ENCODE data around the gene HBZ. TPM values are rescaled to one million over a fixed set of nuclear protein-coding genes. Genes with fewer than 3 reads are reported as not detected.

Gene HBZ
- total RNA-seq (2014; rRNA removed; shearing (Covaris generic)) (not detected in 2 replicates), total RNA-seq (2022) (not detected in 2 replicates), Bru-seq, nascent RNA (percentile 15 among the genes with signal in this experiment), BruChase-seq, experiment 1, labeled RNA remaining after a 6-hour chase (not detected), BruChase-seq, experiment 2, labeled RNA remaining after a 2-hour chase (not detected)
- long read RNA-seq = 0 reads

DNA sequence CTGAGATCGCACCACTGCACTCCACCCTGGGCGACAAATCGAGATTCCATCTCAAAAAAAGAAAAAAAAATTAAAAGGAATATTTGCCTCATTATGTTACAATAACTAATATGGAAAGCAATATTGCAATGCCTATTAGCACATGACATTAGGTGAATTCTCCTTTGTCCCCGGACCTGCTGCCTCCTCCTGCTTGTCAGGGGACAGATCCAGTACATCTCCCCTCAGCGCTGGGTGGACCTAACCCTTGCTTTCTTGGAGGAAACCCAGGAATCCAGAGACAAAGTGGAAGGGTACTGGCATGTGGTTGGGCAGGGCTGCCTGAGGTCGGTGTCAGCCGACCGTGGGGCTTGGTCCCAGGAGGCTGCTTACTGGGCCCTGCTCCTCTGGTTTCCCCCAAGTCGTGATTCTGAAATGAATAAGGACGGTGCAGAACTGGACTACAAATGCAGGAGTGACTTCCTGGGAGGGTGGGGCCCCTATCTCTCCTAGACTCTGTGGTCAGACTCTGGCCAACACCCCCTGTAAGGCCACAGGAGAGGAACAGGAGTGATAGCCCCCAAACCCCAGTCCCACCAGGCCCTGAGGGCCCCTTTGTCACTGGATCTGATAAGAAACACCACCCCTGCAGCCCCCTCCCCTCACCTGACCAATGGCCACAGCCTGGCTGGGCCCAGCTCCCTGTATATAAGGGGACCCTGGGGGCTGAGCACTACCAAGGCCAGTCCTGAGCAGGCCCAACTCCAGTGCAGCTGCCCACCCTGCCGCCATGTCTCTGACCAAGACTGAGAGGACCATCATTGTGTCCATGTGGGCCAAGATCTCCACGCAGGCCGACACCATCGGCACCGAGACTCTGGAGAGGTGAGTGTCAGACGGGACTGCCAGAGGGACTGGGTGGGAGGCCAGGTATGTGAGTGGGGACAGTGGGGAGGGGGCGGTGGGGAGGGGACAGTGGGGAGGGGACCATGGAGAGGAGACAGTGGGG, at the start of gene HBZ:
Gene HBZ (plus strand): TSS at position 504 of the 988 bp plus-strand sequence. CDS start 266 bp downstream, at position 770.
- no TSS peak for BruUV-seq (replicated peaks)
- POLR2A ChIA-PET = no interaction called here
- H3K4me1 ChIP-seq (ENCODE audit: insufficient read depth, low read length, poor library complexity, severe bottlenecking) = peaks cover 8% of the 10 kb centered on the region

GRCh38 chr16:104355-104754, 48.1 kb upstream of the HBZ start:
- peaks cover 23% of the 10 kb centered on the region; the same call in 1 of the 2 replicates for H3K36me3 ChIP-seq (ENCODE audit: insufficient read depth, low read length)
- no peak overlapping the region for H3K27ac ChIP-seq (ENCODE audit: low read depth, low read length, poor library complexity, severe bottlenecking)
- ChIA-PET CTCF (ENCODE audit: unreplicated experiment) (no interaction called here), POLR2A (no interaction called here)
- no peak overlapping the region for H2AFZ ChIP-seq (ENCODE audit: low read length)
- H3K9me2 ChIP-seq (ENCODE audit: insufficient read depth, low read length) = no peaks in the 10 kb centered on the region
- BruUV-seq (replicated peaks) = no TSS peak
- no peaks in the 10 kb centered on the region for H3K4me1 ChIP-seq (ENCODE audit: insufficient read depth, low read length, poor library complexity, severe bottlenecking)
- H3K4me2 ChIP-seq (ENCODE audit: low read length) = no peak overlapping the region
- H4K20me1 ChIP-seq (ENCODE audit: insufficient read depth, low read length) = no peaks in the 10 kb centered on the region
- H3K4me3 ChIP-seq (ENCODE audit: low read depth, low read length, poor library complexity, severe bottlenecking) = no peak overlapping the region
- intact Hi-C loops (cut with micrococcal nuclease; ENCODE audit: unreplicated experiment) = no loop called here
- no peaks in the 10 kb centered on the region for H3K9me3 ChIP-seq (ENCODE audit: low read length)
- TF ChIP-seq EZH2phosphoT487 (IDR thresholded peaks at IDR 0.05; ENCODE audit: borderline replicate concordance, low read depth, low read length) = no peak
- TF ChIP-seq, protein P1, sequence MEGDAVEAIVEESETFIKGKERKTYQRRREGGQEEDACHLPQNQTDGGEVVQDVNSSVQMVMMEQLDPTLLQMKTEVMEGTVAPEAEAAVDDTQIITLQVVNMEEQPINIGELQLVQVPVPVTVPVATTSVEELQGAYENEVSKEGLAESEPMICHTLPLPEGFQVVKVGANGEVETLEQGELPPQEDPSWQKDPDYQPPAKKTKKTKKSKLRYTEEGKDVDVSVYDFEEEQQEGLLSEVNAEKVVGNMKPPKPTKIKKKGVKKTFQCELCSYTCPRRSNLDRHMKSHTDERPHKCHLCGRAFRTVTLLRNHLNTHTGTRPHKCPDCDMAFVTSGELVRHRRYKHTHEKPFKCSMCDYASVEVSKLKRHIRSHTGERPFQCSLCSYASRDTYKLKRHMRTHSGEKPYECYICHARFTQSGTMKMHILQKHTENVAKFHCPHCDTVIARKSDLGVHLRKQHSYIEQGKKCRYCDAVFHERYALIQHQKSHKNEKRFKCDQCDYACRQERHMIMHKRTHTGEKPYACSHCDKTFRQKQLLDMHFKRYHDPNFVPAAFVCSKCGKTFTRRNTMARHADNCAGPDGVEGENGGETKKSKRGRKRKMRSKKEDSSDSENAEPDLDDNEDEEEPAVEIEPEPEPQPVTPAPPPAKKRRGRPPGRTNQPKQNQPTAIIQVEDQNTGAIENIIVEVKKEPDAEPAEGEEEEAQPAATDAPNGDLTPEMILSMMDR (conservative IDR thresholded peaks at IDR 0.05; ENCODE audit: low read length) = no peak
- no peak for DNase-seq (ENCODE audit: low spot score)
- no peaks in the 10 kb centered on the region for H3K79me2 ChIP-seq (ENCODE audit: insufficient read depth, low read depth, low read length)

More for the DNA sequence above, at the start of gene HBZ:
- no peak within 1 kb of the TSS for H3K27ac ChIP-seq (ENCODE audit: low read depth, low read length, poor library complexity, severe bottlenecking)
- H2AFZ ChIP-seq (ENCODE audit: low read length) = no peak within 1 kb of the TSS
- no peaks in the 10 kb centered on the region for H3K9me2 ChIP-seq (ENCODE audit: insufficient read depth, low read length)
- no peaks in the 10 kb centered on the region for H3K9me3 ChIP-seq (ENCODE audit: low read length)
- TF ChIP-seq, protein P1 (conservative IDR thresholded peaks at IDR 0.05; ENCODE audit: low read length) = no peak
- no peak for TF ChIP-seq EZH2phosphoT487 (IDR thresholded peaks at IDR 0.05; ENCODE audit: borderline replicate concordance, low read depth, low read length)
- H3K4me3 ChIP-seq (ENCODE audit: low read depth, low read length, poor library complexity, severe bottlenecking) = no peak within 1 kb of the TSS
- no peak for DNase-seq (ENCODE audit: low spot score)
- H4K20me1 ChIP-seq (ENCODE audit: insufficient read depth, low read length) = no peaks in the 10 kb centered on the region
- no peaks in the 10 kb centered on the region for H3K36me3 ChIP-seq (ENCODE audit: insufficient read depth, low read length)
- CTCF ChIA-PET (ENCODE audit: unreplicated experiment) = no interaction called here
- intact Hi-C loops (cut with micrococcal nuclease; ENCODE audit: unreplicated experiment) = no loop called here
- no peak within 1 kb of the TSS for H3K4me2 ChIP-seq (ENCODE audit: low read length)
- no peaks in the 10 kb centered on the region for H3K79me2 ChIP-seq (ENCODE audit: insufficient read depth, low read depth, low read length)

All from OCI-LY7 (cell line).